IPS-20b (cell line): ENCODE results near the gene FBXO10.

ENCODE experiments used
- H3K27ac ChIP-seq: one replicate; pipeline ENCODE4 v1.5.1; 2013; ENCODE audit warnings: low read length
- H3K27me3 ChIP-seq: 2 replicates; pipeline ENCODE4 v1.6.1; 2013; ENCODE audit warnings: mild to moderate bottlenecking, low read length, inconsistent platforms; ENCODE audit not compliant: insufficient read depth
- H3K36me3 ChIP-seq: 2 replicates; pipeline ENCODE4 v1.6.1; 2013; ENCODE audit warnings: low read depth, mild to moderate bottlenecking, inconsistent platforms, low read length, moderate library complexity; ENCODE audit not compliant: insufficient read depth
- H3K4me1 ChIP-seq: 2 replicates; pipeline ENCODE4 v1.6.1; 2013; ENCODE audit warnings: mild to moderate bottlenecking, control low read depth, inconsistent platforms, low read length, moderate library complexity; ENCODE audit not compliant: insufficient read depth
- H3K4me3 ChIP-seq: 2 replicates; pipeline ENCODE4 v1.5.1; 2013; ENCODE audit warnings: mild to moderate bottlenecking, low read length, inconsistent platforms
- H3K9ac ChIP-seq: 2 replicates; pipeline ENCODE4 v1.6.1; 2013; ENCODE audit warnings: low read depth, mild to moderate bottlenecking, inconsistent platforms, low read length, moderate library complexity
- H3K9me3 ChIP-seq: 2 replicates; pipeline ENCODE4 v1.6.1; 2013; ENCODE audit warnings: mild to moderate bottlenecking, low read depth, low read length, inconsistent platforms; ENCODE audit not compliant: insufficient read depth

The FBXO10 gene

DNA sequence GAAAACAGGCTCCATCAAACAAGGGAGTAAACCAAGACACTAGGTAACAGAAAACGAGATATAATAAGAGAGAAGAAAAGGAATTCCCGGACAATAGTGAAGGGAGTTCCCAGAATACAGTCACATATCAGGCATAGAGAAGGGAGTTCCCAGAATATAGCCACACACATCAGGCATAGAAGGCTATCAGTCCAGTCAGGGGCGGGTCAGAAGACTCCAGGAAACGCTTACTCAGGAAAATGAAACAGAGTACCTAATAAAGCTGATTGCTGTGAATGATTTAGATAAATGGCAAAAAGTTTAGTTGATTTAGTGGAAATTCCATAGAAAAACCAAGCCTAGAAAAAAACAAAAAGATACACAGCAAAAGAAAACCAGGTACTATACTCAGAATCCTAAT lies 11.3 kb upstream of the FBXO10 start:
- H3K36me3 ChIP-seq = peaks cover 74% of the 10 kb centered on the region
- no peak overlapping the region for H3K27ac ChIP-seq
- no peak overlapping the region for H3K4me3 ChIP-seq

DNA sequence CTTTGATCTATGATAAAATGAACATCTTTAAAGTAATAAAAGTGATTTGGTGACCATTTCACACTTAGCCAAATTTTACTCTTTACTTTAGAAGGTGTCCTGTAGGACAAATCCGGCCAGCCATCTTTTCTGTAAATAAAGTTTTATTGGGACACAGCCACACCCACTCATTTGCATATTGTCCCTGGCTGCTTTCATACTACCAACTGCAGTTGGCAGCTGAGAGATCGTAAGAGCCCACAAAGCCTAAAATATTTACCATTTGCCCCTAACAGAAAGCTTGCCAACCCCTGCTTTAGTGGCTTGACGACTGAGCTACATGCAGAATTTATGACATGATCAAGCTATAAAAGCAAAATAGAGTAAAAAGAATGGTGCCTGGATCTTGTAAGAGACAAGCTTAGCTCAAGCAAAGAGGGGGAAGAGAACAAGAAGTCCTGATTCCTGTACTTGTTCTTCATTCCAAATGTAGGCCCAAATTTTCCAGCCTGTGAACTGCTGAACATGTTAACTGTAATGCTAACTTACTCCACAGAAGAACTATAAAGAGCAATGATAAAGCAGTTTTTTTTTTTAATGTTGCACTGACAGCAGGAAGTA lies 7.4 kb upstream of the FBXO10 start:
- Histone ChIP-seq H3K27ac (no peak overlapping the region), H3K36me3 (peaks cover 85% of the 10 kb centered on the region), H3K4me1 (no peaks in the 10 kb centered on the region)

More for the DNA sequence above, 11.3 kb upstream of the FBXO10 start:
- no peak overlapping the region for H3K9ac ChIP-seq
- H3K9me3 ChIP-seq = no peaks in the 10 kb centered on the region
- H3K4me1 ChIP-seq = 0 out of 2 replicates have a peak, but pooled peaks cover 4% of the 10 kb centered on the region
- peaks cover 8% of the 10 kb centered on the region; the same call in 1 of the 2 replicates for H3K27me3 ChIP-seq

GRCh38 chr9:37582548-37583157 lies 6.5 kb upstream of the FBXO10 start:
- peaks cover 75% of the 10 kb centered on the region for H3K36me3 ChIP-seq
- H3K27ac ChIP-seq = no peak overlapping the region
- no peaks in the 10 kb centered on the region for H3K27me3 ChIP-seq
- H3K9ac ChIP-seq = no peak overlapping the region
- H3K4me3 ChIP-seq = no peak overlapping the region
- no peaks in the 10 kb centered on the region for H3K4me1 ChIP-seq
- no peaks in the 10 kb centered on the region for H3K9me3 ChIP-seq

More for the DNA sequence above, 7.4 kb upstream of the FBXO10 start:
- no peaks in the 10 kb centered on the region for H3K27me3 ChIP-seq
- H3K9ac ChIP-seq = no peak overlapping the region
- no peak overlapping the region for H3K4me3 ChIP-seq
- no peaks in the 10 kb centered on the region for H3K9me3 ChIP-seq

GRCh38 chr9:37575511-37575914 lies 667 bp downstream of the FBXO10 start:
- H3K9me3 ChIP-seq = no peaks in the 10 kb centered on the region
- H3K36me3 ChIP-seq = peaks cover 6% of the 10 kb centered on the region; the same call in 1 of the 2 replicates
- H3K4me1 ChIP-seq = peaks cover 22% of the 10 kb centered on the region
- H3K9ac ChIP-seq = peak overlapping the region; percentile 71
- H3K4me3 ChIP-seq = peak overlapping the region; percentile 83
- H3K27me3 ChIP-seq = no peaks in the 10 kb centered on the region; the same call in 1 of the 2 replicates
- peak overlapping the region; percentile 48 for H3K27ac ChIP-seq

GRCh38 chr9:37575001-37575400 lies 1.2 kb downstream of the FBXO10 start:
- Histone ChIP-seq H3K27me3 (no peaks in the 10 kb centered on the region; the same call in 1 of the 2 replicates), H3K9ac (peak overlapping the region; percentile 71), H3K36me3 (0 out of 2 replicates have a peak, but pooled peaks cover under 1% of the 10 kb centered on the region), H3K9me3 (no peaks in the 10 kb centered on the region), H3K4me1 (peaks cover 22% of the 10 kb centered on the region), H3K4me3 (peak overlapping the region; percentile 83), H3K27ac (no peak overlapping the region)

DNA sequence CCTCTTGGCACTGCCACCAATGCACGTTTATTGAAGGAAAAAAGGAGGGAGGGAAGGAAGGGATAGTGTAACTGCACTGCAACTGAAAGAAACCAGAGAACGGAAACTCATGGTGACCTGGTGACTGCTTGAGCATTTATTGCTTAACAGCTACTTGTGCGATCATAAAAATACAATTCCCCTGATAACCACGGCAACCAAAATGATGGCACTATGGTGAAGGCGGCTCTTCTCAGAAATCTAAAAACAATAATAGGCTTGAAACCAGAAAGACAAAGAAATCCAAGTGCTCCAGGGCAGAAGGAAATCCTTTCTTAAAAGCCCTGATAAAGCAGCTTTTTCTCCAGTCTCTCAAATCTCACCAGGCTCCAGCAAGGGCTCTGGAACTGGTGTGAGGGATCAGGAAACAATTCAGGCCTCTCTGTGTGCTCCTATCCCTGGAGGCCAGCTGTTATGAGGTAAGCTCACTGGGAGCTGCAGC lies 1.9 kb downstream of the FBXO10 start:
- no peaks in the 10 kb centered on the region for H3K36me3 ChIP-seq
- H3K9me3 ChIP-seq = no peaks in the 10 kb centered on the region
- H3K27me3 ChIP-seq = no peaks in the 10 kb centered on the region; the same call in 1 of the 2 replicates
- no peak overlapping the region; the same call in 1 of the 2 replicates for H3K9ac ChIP-seq
- H3K27ac ChIP-seq = no peak overlapping the region
- peaks cover 22% of the 10 kb centered on the region for H3K4me1 ChIP-seq
- H3K4me3 ChIP-seq = peak overlapping the region; percentile 83

DNA sequence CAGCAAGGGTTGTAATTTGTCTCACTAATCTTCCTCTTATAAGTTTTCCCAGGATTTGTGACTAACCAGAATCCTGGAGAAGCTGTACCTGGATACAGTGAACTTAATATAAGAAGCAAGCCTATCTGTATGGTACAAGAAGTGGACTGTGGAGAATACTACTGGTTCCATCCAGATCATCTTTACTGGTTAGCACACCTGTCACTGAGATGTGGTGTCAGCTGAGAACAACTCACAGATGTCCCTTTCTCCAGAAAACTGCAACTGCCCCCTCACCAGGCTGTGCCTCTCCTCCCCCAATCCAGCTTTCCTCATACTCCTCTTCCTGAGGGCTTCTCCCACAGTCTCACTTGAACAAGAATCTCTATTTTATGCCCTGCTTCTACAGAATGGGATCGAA lies 4.9 kb downstream of the FBXO10 start:
- Histone ChIP-seq H3K27ac (no peak overlapping the region), H3K4me1 (peaks cover 20% of the 10 kb centered on the region), H3K27me3 (no peaks in the 10 kb centered on the region; the same call in 1 of the 2 replicates), H3K9me3 (no peaks in the 10 kb centered on the region), H3K9ac (no peak overlapping the region), H3K4me3 (no peak overlapping the region), H3K36me3 (peaks cover 4% of the 10 kb centered on the region; the same call in 1 of the 2 replicates)

GRCh38 chr9:37566716-37567115 lies 9.5 kb downstream of the FBXO10 start:
- H3K9ac ChIP-seq = no peak overlapping the region; the same call in 1 of the 2 replicates
- H3K9me3 ChIP-seq = peaks cover 12% of the 10 kb centered on the region; the same call in 1 of the 2 replicates
- H3K4me1 ChIP-seq = peaks cover 4% of the 10 kb centered on the region; the same call in 1 of the 2 replicates
- H3K4me3 ChIP-seq = no peak overlapping the region
- no peak overlapping the region for H3K27ac ChIP-seq
- no peaks in the 10 kb centered on the region for H3K27me3 ChIP-seq
- peaks cover 17% of the 10 kb centered on the region; the same call in 1 of the 2 replicates for H3K36me3 ChIP-seq

- Histone ChIP-seq H3K4me3 (no peak overlapping the region), H3K36me3 (peaks cover 17% of the 10 kb centered on the region; the same call in 1 of the 2 replicates), H3K9ac (no peak overlapping the region), H3K9me3 (peaks cover 12% of the 10 kb centered on the region; the same call in 1 of the 2 replicates), H3K27me3 (no peaks in the 10 kb centered on the region), H3K27ac (no peak overlapping the region), H3K4me1 (peaks cover 4% of the 10 kb centered on the region; the same call in 1 of the 2 replicates)
Observed at GRCh38 chr9:37565661-37566618, 10.2 kb downstream of the FBXO10 start.

GRCh38 chr9:37564916-37565315 lies 11.3 kb downstream of the FBXO10 start:
- peaks cover 12% of the 10 kb centered on the region; the same call in 1 of the 2 replicates for H3K9me3 ChIP-seq
- H3K4me1 ChIP-seq = peaks cover 4% of the 10 kb centered on the region; the same call in 1 of the 2 replicates
- H3K36me3 ChIP-seq = peaks cover 17% of the 10 kb centered on the region; the same call in 1 of the 2 replicates
- H3K4me3 ChIP-seq = no peak overlapping the region
- H3K9ac ChIP-seq = no peak overlapping the region
- no peaks in the 10 kb centered on the region for H3K27me3 ChIP-seq
- H3K27ac ChIP-seq = no peak overlapping the region
